ENCODE results near the gene TIMM23.
"Not testable (repeated sequence)": the region's sequence is repeated elsewhere in the genome, so short reads cannot be mapped to it uniquely, and the experiment has no call there.

DNA sequence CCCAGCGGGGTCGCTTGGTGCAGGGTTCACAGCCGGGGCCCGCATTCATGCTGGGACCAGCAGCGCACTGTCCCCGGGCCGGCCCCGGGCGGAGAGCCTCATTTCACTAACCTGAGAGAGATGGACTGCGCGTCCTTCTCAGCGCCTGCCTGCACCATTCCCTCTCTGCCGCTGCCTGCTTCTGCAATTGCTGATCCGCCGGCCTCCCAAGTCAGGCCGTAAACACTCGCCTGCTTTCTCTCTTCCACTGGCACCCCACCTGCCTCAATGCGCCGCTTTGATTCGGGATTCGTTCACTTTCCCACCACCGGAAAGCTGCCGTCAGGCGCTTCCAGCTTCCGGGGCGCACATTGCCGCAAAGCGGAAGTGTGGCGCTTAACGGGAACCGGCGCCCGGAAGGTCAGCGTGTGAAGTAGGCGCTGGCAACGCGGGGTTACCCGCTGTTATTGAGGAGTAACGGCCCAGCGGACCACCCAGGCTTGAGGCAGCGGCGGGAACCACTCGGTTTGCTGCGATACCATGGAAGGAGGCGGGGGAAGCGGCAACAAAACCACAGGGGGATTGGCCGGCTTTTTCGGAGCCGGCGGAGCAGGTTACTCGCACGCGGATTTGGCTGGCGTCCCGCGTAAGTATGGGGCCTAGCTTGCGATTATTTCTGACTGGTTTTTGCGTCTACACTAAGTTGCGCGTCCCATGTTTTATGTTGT is at the start of gene TIMM23:
- TF ChIP-seq CTCF (IDR thresholded peaks at IDR 0.05; ENCODE audit: low read depth, low read length, missing input control); ATF3 (IDR thresholded peaks at IDR 0.05); SP1 (IDR thresholded peaks at IDR 0.05); JUND (IDR thresholded peaks at IDR 0.05); TAF1 (conservative IDR thresholded peaks at IDR 0.05): not testable (repeated sequence)
